NCI-H774 (cell line): ENCODE data around the gene IQGAP3.

Experiments
- DNase-seq: peaks from one replicate; lab custom pipeline; 2025; lab: John Stamatoyannopoulos, UW

The IQGAP3 gene

GRCh38 chr1:156539818-156540355, 32.5 kb downstream of the IQGAP3 start:
- DNase-seq = no peak

GRCh38 chr1:156538711-156539440, 33.5 kb downstream of the IQGAP3 start:
- no peak for DNase-seq

GRCh38 chr1:156537027-156537426, 35.3 kb downstream of the IQGAP3 start:
- no peak for DNase-seq

GRCh38 chr1:156534424-156535060, 37.8 kb downstream of the IQGAP3 start:
- no peak for DNase-seq

- DNase-seq = no peak
Measured at GRCh38 chr1:156533568-156534220, 38.7 kb downstream of the IQGAP3 start.

- no peak for DNase-seq
Measured at GRCh38 chr1:156532374-156532773, 40.0 kb downstream of the IQGAP3 start.

- DNase-seq = no peak
Measured at GRCh38 chr1:156530006-156530405, 42.4 kb downstream of the IQGAP3 start.

GRCh38 chr1:156528875-156529425, 43.4 kb downstream of the IQGAP3 start:
- DNase-seq = no peak

- no peak for DNase-seq
Measured at GRCh38 chr1:156528231-156528630, 44.1 kb downstream of the IQGAP3 start.

- no peak for DNase-seq
Measured at GRCh38 chr1:156527584-156527983, 44.8 kb downstream of the IQGAP3 start.

- DNase-seq = no peak
Measured at GRCh38 chr1:156525856-156526489, 46.4 kb downstream of the IQGAP3 start.

GRCh38 chr1:156525071-156525501, 47.3 kb downstream of the IQGAP3 start:
- no peak for DNase-seq

- DNase-seq = no peak
Measured at GRCh38 chr1:156524481-156524869, 47.9 kb downstream of the IQGAP3 start.

- DNase-seq = no peak
Measured at GRCh38 chr1:156523801-156524480, 48.4 kb downstream of the IQGAP3 start.

- DNase-seq = no peak
Measured at GRCh38 chr1:156522443-156522970, 49.9 kb downstream of the IQGAP3 start.

GRCh38 chr1:156517748-156518147, 54.6 kb downstream of the IQGAP3 start:
- DNase-seq = no peak

- DNase-seq = no peak
Measured at GRCh38 chr1:156516821-156517220, 55.5 kb downstream of the IQGAP3 start.

- no peak for DNase-seq
Measured at GRCh38 chr1:156515956-156516355, 56.4 kb downstream of the IQGAP3 start.

GRCh38 chr1:156513185-156513584, 59.2 kb downstream of the IQGAP3 start:
- no peak for DNase-seq

- DNase-seq = no peak
Measured at GRCh38 chr1:156511644-156512043, 60.7 kb downstream of the IQGAP3 start.

- DNase-seq = no peak
Measured at GRCh38 chr1:156510709-156511108, 61.7 kb downstream of the IQGAP3 start.
